K562 (cell line): ENCODE measurements around the gene MEAF6. TPM values are rescaled to one million over a fixed set of nuclear protein-coding genes. Genes with fewer than 3 reads are reported as not detected.

Source experiments
- BHLHE40 ChIP-seq: IDR thresholded peaks from 2 replicates; pipeline ENCODE4 v1.6.1; 2011; ENCODE audit warnings: low read length, improper control_type of control experiment
- BRF2 ChIP-seq: IDR thresholded peaks from 3 replicates; pipeline ENCODE4 v1.6.1; 2011; ENCODE audit warnings: borderline replicate concordance, mild to moderate bottlenecking; ENCODE audit not compliant: insufficient read length, insufficient read depth
- DNMT1 ChIP-seq: fragments of 450-650 bp; IDR thresholded peaks from 2 replicates; pipeline ENCODE4 v1.6.1; 2016; ENCODE audit warnings: antibody characterized with exemption, mild to moderate bottlenecking
- EZH2 ChIP-seq: IDR thresholded peaks from 2 replicates; pipeline ENCODE4 v1.6.1; 2012; ENCODE audit warnings: low read depth, mild to moderate bottlenecking, inconsistent platforms, low read length, borderline replicate concordance
- HINFP ChIP-seq: fragments of 450-650 bp; conservative IDR thresholded peaks from 2 replicates; pipeline ENCODE4 v1.6.1; 2016; ENCODE audit warnings: missing genetic modification characterization, low read depth, mild to moderate bottlenecking, control low read depth, missing compliant biosample characterization
- MTF1 ChIP-seq: fragments of 250-450 bp; sonication (Bioruptor Pico); IDR thresholded peaks from 2 replicates; pipeline ENCODE4 v1.9.0; 2021; ENCODE audit warnings: moderate library complexity, mild to moderate bottlenecking, inconsistent platforms, borderline replicate concordance
- NCOA1 ChIP-seq: fragments of 450-650 bp; IDR thresholded peaks from 2 replicates; pipeline ENCODE4 v1.6.1; 2016; ENCODE audit warnings: low read depth
- NFIX ChIP-seq: fragments of 250-450 bp; sonication (Bioruptor Pico); IDR thresholded peaks from 2 replicates; pipeline ENCODE4 v1.4.0; 2020; ENCODE audit warnings: low read depth, mild to moderate bottlenecking, moderate library complexity
- XRCC4 ChIP-seq: IDR thresholded peaks from one replicate; pipeline ENCODE4 v1.6.1; 2011; ENCODE audit not compliant: insufficient read depth, insufficient read length; ENCODE audit errors: extremely low read depth
- ZNF280A ChIP-seq: fragments of 450-650 bp; IDR thresholded peaks from 2 replicates; pipeline ENCODE4 v1.6.1; 2018; ENCODE audit warnings: mild to moderate bottlenecking, low read depth; ENCODE audit not compliant: partially characterized antibody
- ZNF318 ChIP-seq, 2 experiments: fragments of 450-650 bp; IDR thresholded peaks; 2 replicates each; pipeline ENCODE4 v1.6.1; 2016; ENCODE audit warnings: mild to moderate bottlenecking in 2 of 2, borderline replicate concordance in 1 of 2, low read depth in 1 of 2, moderate library complexity in 1 of 2
- ZSCAN29 ChIP-seq: fragments of 450-650 bp; IDR thresholded peaks from 2 replicates; pipeline ENCODE4 v1.6.1; 2017
- polyA plus RNA-seq, 8 experiments: library from polyadenylated mRNA; depleted of rRNA in 4 of 8; stranded (reverse) in 5 of 8; unstranded in 3 of 8; fragments of >200 nt; fragmentation: Nextera tagmentation in 2 of 8; fragmentation: Illumina TruSeq in 1 of 8; extraction: Ambion mirVana in 2 of 8; extraction: Trizol in 1 of 8; gene quantifications; 2 replicates each; pipeline versions ENCODE4 v1.2.1 to v1.2.3, GENCODE V29; 2011 to 2014; ENCODE audit warnings: inconsistent platforms in 1 of 8, missing spikeins in 1 of 8
- total RNA-seq, 7 experiments: library from RNA; depleted of rRNA in 6 of 7; stranded (reverse); fragments of >200 nt in 6 of 7; fragmentation: Illumina TruSeq in 2 of 7; extraction: Trizol in 2 of 7; gene quantifications; 2 replicates each; pipeline versions ENCODE4 v1.2.1 to v1.2.3, GENCODE V29; 2011 to 2021; ENCODE audit warnings: low replicate concordance in 1 of 7
- TF ChIP-seq, protein P1 (sequence below): fragments of 250-450 bp; sonication (Bioruptor Pico); IDR thresholded peaks from 2 replicates; pipeline ENCODE4 v1.8.0; 2022; ENCODE audit warnings: inconsistent platforms, mild to moderate bottlenecking, moderate library complexity, borderline replicate concordance

MEAF6 gene
- total and polyA plus RNA-seq, 9 of the 15 experiments (the other 6 are each of a cell fraction or from before 2014, with no cell fraction given): 55.0 to 151 (median 92.3) TPM

DNA sequence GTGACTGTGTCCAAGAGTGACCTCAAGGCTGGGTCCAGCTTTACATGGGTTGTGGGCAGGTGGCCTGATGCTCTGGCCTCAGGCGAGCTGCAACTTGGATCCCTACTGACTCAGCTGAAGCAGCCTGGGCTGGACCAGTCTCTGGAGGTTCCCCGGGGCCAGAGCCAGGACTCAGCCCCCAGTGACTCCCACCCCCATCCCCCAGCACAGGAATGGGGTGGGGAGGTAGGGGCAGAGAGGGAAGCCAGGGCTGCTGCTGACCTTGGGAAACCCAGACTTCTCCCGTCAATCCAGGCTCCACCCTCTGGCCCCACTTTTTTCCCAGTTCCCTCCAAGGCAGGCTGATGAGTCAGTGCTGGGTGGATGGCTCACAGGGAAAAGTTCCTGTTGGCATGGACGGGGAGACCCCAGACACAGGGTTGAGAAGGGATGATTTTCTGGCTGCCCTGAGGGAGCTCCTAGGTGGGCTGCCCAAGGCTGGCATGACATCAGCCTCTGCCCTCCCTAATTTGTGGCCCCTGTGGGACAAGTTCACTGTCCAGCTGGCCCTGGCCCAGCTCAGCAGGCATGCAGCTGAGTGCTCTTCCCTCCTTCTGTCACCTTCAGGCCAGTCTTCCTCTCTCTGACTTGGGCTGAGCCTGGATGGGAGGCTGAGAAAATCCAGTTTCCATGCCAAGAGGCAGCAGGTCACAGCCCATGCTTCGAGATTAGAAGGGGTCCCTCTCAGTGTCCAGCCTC, 37.9 kb downstream of the MEAF6 start (continued):
- TF ChIP-seq ZNF318 (IDR thresholded peaks at IDR 0.05; ENCODE audit: borderline replicate concordance in 1 of 2, low read depth in 1 of 2) (no peak), EZH2 (no peak), NCOA1 (no peak), MTF1 (no peak), DNMT1 (no peak), BRF2 (no peak), XRCC4 (no peak), NFIX (CRISPR knock-in tag) (no peak), BHLHE40 (no peak), ZNF280A (no peak), HINFP (tag) (no peak), ZSCAN29 (no peak)
- TF ChIP-seq, protein P1, sequence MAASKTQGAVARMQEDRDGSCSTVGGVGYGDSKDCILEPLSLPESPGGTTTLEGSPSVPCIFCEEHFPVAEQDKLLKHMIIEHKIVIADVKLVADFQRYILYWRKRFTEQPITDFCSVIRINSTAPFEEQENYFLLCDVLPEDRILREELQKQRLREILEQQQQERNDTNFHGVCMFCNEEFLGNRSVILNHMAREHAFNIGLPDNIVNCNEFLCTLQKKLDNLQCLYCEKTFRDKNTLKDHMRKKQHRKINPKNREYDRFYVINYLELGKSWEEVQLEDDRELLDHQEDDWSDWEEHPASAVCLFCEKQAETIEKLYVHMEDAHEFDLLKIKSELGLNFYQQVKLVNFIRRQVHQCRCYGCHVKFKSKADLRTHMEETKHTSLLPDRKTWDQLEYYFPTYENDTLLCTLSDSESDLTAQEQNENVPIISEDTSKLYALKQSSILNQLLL: no peak
